GM12878 (cell line): Measurements from ENCODE around the gene LRP1B. TPM values are rescaled to one million over a fixed set of nuclear protein-coding genes. Genes with fewer than 3 reads are reported as not detected.

Source experiments
- ATAC-seq: fragments of 200-7000 bp; cut with Tn5 transposase; 3 replicates; pipeline ENCODE4 v1.9.1; 2020; ENCODE audit warnings: mild to moderate bottlenecking, moderate library complexity
- BruUV-seq: library from RNA; stranded (reverse); fragments of 400-500 nt; replicated peaks from 2 replicates; lab custom pipeline; 2021; lab: Mats Ljungman, UMichigan
- CTCF ChIA-PET: fragments of 300-600 bp; sonication (Branson Sonifier 250); formaldehyde crosslinking; extraction: SDS; loops from one replicate; lab custom pipeline; 2021; ENCODE audit warnings: inconsistent platforms; lab: Yijun Ruan, JAX
- POLR2A ChIA-PET: fragments of 350-600 bp; formaldehyde crosslinking; extraction: SDS; loops from one replicate; lab custom pipeline; 2021; ENCODE audit warnings: inconsistent platforms; lab: Charles Lee
- RAD21 ChIA-PET: fragments of 300-600 bp; sonication (Branson Sonifier 250); formaldehyde crosslinking; loops from one replicate; lab custom pipeline; 2023; ENCODE audit warnings: antibody characterized with exemption; ENCODE audit not compliant: unreplicated experiment; lab: Charles Lee
- SMC1A ChIA-PET: fragments of 300-600 bp; sonication (Branson Sonifier 250); formaldehyde crosslinking; loops from one replicate; lab custom pipeline; 2023; ENCODE audit not compliant: unreplicated experiment, uncharacterized antibody; lab: Charles Lee
- DNase-seq: peaks from one replicate; pipeline ENCODE4 v3.0.0-alpha.2; 2011; ENCODE audit warnings: low read depth, low spot score
- FAIRE-seq: peaks from 3 replicates; lab custom pipeline; 2011; peaks lifted over from hg19 to GRCh38; lab: Jason Lieb, UNC
- H2AFZ ChIP-seq: 2 replicates; pipeline ENCODE4 v1.6.0; 2011; ENCODE audit warnings: low read depth, low read length, control low read depth; ENCODE audit not compliant: control insufficient read depth
- H3K27ac ChIP-seq: 2 replicates; pipeline ENCODE4 v1.5.1; 2011; ENCODE audit warnings: control low read depth; ENCODE audit not compliant: control insufficient read depth, insufficient read depth
- H3K27me3 ChIP-seq, 2 experiments: replicated peaks in 1 of 2; 2 replicates each; pipeline versions ENCODE4 v1.6.0 to v1.6.1; 2011; ENCODE audit warnings: low read length in 1 of 2; ENCODE audit not compliant: control insufficient read depth in 2 of 2, insufficient read depth in 2 of 2
- H3K36me3 ChIP-seq, 2 experiments: 2 replicates each; pipeline ENCODE4 v1.5.1; 2011; ENCODE audit warnings: low read length in 1 of 2; ENCODE audit not compliant: control insufficient read depth in 2 of 2, insufficient read depth in 2 of 2
- H3K4me1 ChIP-seq: 2 replicates; pipeline ENCODE4 v1.6.1; 2011; ENCODE audit warnings: mild to moderate bottlenecking, low read length, moderate library complexity, mixed read lengths; ENCODE audit not compliant: control insufficient read depth, insufficient read depth
- H3K4me2 ChIP-seq: 2 replicates; pipeline ENCODE4 v1.6.0; 2011; ENCODE audit warnings: control low read depth; ENCODE audit not compliant: control insufficient read depth, insufficient read depth
- H3K4me3 ChIP-seq: fragments of 200-600 bp; sonication (generic); 2 replicates; pipeline ENCODE4 v1.5.1; 2016
- H3K79me2 ChIP-seq: 2 replicates; pipeline ENCODE4 v1.6.0; 2011; ENCODE audit warnings: low read length; ENCODE audit not compliant: control insufficient read depth, insufficient read depth
- H3K9ac ChIP-seq: 2 replicates; pipeline ENCODE4 v1.8.0; 2011; ENCODE audit warnings: low read length, control low read depth, mixed read lengths; ENCODE audit not compliant: control insufficient read depth, insufficient read depth
- H3K9me3 ChIP-seq: replicated peaks from 3 replicates; pipeline ENCODE4 v1.5.1; 2011; ENCODE audit warnings: mild to moderate bottlenecking, low read length; ENCODE audit not compliant: control insufficient read depth, insufficient read depth
- H4K20me1 ChIP-seq: 2 replicates; pipeline ENCODE4 v1.6.0; 2011; ENCODE audit not compliant: control insufficient read depth, insufficient read depth
- CBFB ChIP-seq: IDR thresholded peaks from 2 replicates; pipeline ENCODE4 v1.6.1; 2016; ENCODE audit warnings: antibody characterized with exemption, low read depth
- MYC ChIP-seq: IDR thresholded peaks from 2 replicates; pipeline ENCODE4 v1.6.1; 2011; ENCODE audit warnings: mild to moderate bottlenecking, low read length, moderate library complexity, inconsistent platforms; ENCODE audit not compliant: insufficient read depth, insufficient replicate concordance, insufficient read length, severe bottlenecking
- NFYB ChIP-seq: IDR thresholded peaks from 2 replicates; pipeline ENCODE4 v1.6.1; 2011; ENCODE audit warnings: low read depth, mild to moderate bottlenecking, low read length, improper control_type of control experiment, moderate library complexity; ENCODE audit not compliant: insufficient read depth
- NKRF ChIP-seq: fragments of 450-650 bp; conservative IDR thresholded peaks from 2 replicates; pipeline ENCODE4 v1.6.1; 2017; ENCODE audit warnings: mild to moderate bottlenecking, moderate library complexity
- POLR2AphosphoS2 ChIP-seq: IDR thresholded peaks from 2 replicates; pipeline ENCODE4 v1.6.1; 2011; ENCODE audit warnings: low read depth, mild to moderate bottlenecking, low read length, improper control_type of control experiment, moderate library complexity
- SREBF2 ChIP-seq: IDR thresholded peaks from 2 replicates; pipeline ENCODE4 v1.6.1; 2012; ENCODE audit warnings: mild to moderate bottlenecking, low read length
- SUPT20H ChIP-seq: IDR thresholded peaks from 2 replicates; pipeline ENCODE4 v1.6.1; 2011; ENCODE audit warnings: low read depth, mild to moderate bottlenecking, low read length, moderate library complexity, borderline replicate concordance; ENCODE audit not compliant: control insufficient read depth
- TCF12 ChIP-seq: IDR thresholded peaks from 2 replicates; pipeline ENCODE4 v1.6.1; 2011; ENCODE audit warnings: low read depth, mild to moderate bottlenecking, low read length
- USF1 ChIP-seq: IDR thresholded peaks from 2 replicates; pipeline ENCODE4 v1.6.1; 2011; ENCODE audit warnings: borderline replicate concordance, low read depth, mild to moderate bottlenecking, moderate library complexity, mixed read lengths, low read length; ENCODE audit not compliant: insufficient read depth; ENCODE audit errors: extremely low read length
- YY1 ChIP-seq: IDR thresholded peaks from 2 replicates; pipeline ENCODE4 v1.6.1; 2011; ENCODE audit warnings: low read depth, mild to moderate bottlenecking, low read length
- WGBS: methylation state at CpG from one replicate; pipeline ENCODE4 v1.1.6; 2016; ENCODE audit warnings: low lambda C conversion rate; ENCODE audit not compliant: insufficient replicate concordance, insufficient coverage; ENCODE audit errors: missing lambda C conversion rate; 5-methylcytosine and 5-hydroxymethylcytosine counted together
- in situ Hi-C: fragments of 300-500 bp; cut with MboI; formaldehyde crosslinking; loops from 9 replicates; pipeline ENCODE4 v1.14.3; 2018; ENCODE audit warnings: mixed read lengths
- intact Hi-C: fragments of 100-400 bp; cut with micrococcal nuclease; formaldehyde crosslinking; loops from one replicate; pipeline ENCODE4 v1.14.2; 2022; ENCODE audit not compliant: unreplicated experiment
- polyA plus RNA-seq, 11 experiments: library from polyadenylated mRNA; depleted of rRNA in 4 of 11; unstranded in 6 of 11; stranded (reverse) in 5 of 11; fragments of >200 nt; fragmentation: Nextera tagmentation in 4 of 11; fragmentation: Illumina TruSeq in 1 of 11; extraction: Ambion mirVana in 4 of 11; extraction: Trizol in 1 of 11; gene quantifications; 1 replicate in 1 of 11; 2 replicates in 10 of 11; pipeline versions ENCODE4 v1.2.1 to v1.2.3, GENCODE V29; 2011 to 2016; ENCODE audit warnings: inconsistent platforms in 2 of 11, missing spikeins in 2 of 11, low read depth in 1 of 11
- total RNA-seq, 4 experiments: library from RNA; depleted of rRNA in 3 of 4; stranded (reverse); fragments of >200 nt in 3 of 4; fragmentation: Illumina TruSeq in 1 of 4; extraction: Trizol in 1 of 4; gene quantifications; 2 replicates each; pipeline versions ENCODE4 v1.2.1 to v1.2.3, GENCODE V29; 2013 to 2021
- TF ChIP-seq, protein P1 (sequence below): fragments of 450-650 bp; IDR thresholded peaks from 2 replicates; pipeline ENCODE4 v1.6.1; 2014; ENCODE audit warnings: mild to moderate bottlenecking
- TF ChIP-seq, protein P2 (sequence below): fragments of 450-650 bp; IDR thresholded peaks from 2 replicates; pipeline ENCODE4 v1.6.1; 2017; ENCODE audit warnings: mild to moderate bottlenecking, low read depth, inconsistent platforms; ENCODE audit not compliant: poor library complexity, severe bottlenecking
- TF ChIP-seq, protein P3 (sequence below): fragments of 450-650 bp; IDR thresholded peaks from 2 replicates; pipeline ENCODE4 v1.6.1; 2017; ENCODE audit warnings: mild to moderate bottlenecking, moderate library complexity

The LRP1B gene
- total and polyA plus RNA-seq, 10 of the 15 experiments (the other 5 are each of a cell fraction or from before 2014, with no cell fraction given): under 0.01 to 0.06 (median 0.03) TPM; not detected in 5

DNA sequence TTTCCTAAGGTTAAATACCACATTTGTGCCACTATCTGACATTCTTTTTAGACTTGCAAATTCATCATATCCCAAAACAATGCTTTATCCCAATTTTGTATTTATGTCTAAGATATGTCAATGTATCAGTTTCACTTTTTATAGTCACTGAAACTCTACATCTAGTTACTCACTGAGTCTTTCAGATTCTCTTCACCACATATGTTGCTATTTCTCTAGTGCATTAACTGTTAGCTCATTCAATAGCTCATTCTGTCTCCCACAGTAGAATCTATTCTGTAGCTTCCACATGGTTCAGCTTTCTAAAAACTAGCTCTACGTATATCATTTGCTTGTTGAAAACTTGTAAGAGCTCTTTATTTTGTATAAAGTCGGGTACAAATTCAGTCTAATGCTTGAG lies 1930.1 kb downstream of the LRP1B start (continued):
- TF ChIP-seq USF1 (no peak), POLR2AphosphoS2 (no peak), CBFB (no peak), YY1 (no peak), SUPT20H (no peak), NFYB (no peak), TCF12 (no peak)
- TF ChIP-seq, protein P1, sequence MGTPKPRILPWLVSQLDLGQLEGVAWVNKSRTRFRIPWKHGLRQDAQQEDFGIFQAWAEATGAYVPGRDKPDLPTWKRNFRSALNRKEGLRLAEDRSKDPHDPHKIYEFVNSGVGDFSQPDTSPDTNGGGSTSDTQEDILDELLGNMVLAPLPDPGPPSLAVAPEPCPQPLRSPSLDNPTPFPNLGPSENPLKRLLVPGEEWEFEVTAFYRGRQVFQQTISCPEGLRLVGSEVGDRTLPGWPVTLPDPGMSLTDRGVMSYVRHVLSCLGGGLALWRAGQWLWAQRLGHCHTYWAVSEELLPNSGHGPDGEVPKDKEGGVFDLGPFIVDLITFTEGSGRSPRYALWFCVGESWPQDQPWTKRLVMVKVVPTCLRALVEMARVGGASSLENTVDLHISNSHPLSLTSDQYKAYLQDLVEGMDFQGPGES: no peak
- TF ChIP-seq, protein P2, sequence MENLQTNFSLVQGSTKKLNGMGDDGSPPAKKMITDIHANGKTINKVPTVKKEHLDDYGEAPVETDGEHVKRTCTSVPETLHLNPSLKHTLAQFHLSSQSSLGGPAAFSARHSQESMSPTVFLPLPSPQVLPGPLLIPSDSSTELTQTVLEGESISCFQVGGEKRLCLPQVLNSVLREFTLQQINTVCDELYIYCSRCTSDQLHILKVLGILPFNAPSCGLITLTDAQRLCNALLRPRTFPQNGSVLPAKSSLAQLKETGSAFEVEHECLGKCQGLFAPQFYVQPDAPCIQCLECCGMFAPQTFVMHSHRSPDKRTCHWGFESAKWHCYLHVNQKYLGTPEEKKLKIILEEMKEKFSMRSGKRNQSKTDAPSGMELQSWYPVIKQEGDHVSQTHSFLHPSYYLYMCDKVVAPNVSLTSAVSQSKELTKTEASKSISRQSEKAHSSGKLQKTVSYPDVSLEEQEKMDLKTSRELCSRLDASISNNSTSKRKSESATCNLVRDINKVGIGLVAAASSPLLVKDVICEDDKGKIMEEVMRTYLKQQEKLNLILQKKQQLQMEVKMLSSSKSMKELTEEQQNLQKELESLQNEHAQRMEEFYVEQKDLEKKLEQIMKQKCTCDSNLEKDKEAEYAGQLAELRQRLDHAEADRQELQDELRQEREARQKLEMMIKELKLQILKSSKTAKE: no peak

GRCh38 chr2:140200307-140200706 lies 1930.5 kb downstream of the LRP1B start:
- Histone ChIP-seq H4K20me1 (no peaks in the 10 kb centered on the region), H3K27ac (no peak overlapping the region), H3K36me3 (no peaks in the 10 kb centered on the region), H3K9me3 (no peaks in the 10 kb centered on the region), H3K9ac (no peak overlapping the region), H3K4me2 (no peak overlapping the region), H3K27me3 (no peaks in the 10 kb centered on the region), H3K4me3 (no peak overlapping the region), H2AFZ (no peak overlapping the region), H3K79me2 (no peaks in the 10 kb centered on the region), H3K4me1 (no peaks in the 10 kb centered on the region)
- in situ Hi-C loops: no loop called here
- FAIRE-seq (no peak), DNase-seq (no peak), ATAC-seq (no peak)
- CTCF ChIA-PET: no interaction called here
- SMC1A ChIA-PET: no interaction called here
- intact Hi-C loops: no loop called here
- RAD21 ChIA-PET: no interaction called here
- no TSS peak for BruUV-seq
- TF ChIP-seq NKRF (no peak), SREBF2 (no peak), MYC (no peak)
- TF ChIP-seq, protein P3, sequence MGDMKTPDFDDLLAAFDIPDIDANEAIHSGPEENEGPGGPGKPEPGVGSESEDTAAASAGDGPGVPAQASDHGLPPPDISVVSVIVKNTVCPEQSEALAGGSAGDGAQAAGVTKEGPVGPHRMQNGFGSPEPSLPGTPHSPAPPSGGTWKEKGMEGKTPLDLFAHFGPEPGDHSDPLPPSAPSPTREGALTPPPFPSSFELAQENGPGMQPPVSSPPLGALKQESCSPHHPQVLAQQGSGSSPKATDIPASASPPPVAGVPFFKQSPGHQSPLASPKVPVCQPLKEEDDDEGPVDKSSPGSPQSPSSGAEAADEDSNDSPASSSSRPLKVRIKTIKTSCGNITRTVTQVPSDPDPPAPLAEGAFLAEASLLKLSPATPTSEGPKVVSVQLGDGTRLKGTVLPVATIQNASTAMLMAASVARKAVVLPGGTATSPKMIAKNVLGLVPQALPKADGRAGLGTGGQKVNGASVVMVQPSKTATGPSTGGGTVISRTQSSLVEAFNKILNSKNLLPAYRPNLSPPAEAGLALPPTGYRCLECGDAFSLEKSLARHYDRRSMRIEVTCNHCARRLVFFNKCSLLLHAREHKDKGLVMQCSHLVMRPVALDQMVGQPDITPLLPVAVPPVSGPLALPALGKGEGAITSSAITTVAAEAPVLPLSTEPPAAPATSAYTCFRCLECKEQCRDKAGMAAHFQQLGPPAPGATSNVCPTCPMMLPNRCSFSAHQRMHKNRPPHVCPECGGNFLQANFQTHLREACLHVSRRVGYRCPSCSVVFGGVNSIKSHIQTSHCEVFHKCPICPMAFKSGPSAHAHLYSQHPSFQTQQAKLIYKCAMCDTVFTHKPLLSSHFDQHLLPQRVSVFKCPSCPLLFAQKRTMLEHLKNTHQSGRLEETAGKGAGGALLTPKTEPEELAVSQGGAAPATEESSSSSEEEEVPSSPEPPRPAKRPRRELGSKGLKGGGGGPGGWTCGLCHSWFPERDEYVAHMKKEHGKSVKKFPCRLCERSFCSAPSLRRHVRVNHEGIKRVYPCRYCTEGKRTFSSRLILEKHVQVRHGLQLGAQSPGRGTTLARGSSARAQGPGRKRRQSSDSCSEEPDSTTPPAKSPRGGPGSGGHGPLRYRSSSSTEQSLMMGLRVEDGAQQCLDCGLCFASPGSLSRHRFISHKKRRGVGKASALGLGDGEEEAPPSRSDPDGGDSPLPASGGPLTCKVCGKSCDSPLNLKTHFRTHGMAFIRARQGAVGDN: no peak
- POLR2A ChIA-PET: no interaction called here
- WGBS: 0% methylated on average over 1 of the region's 1 CpG
